ENCODE data around the gene FCRL6.

The FCRL6 gene

DNA sequence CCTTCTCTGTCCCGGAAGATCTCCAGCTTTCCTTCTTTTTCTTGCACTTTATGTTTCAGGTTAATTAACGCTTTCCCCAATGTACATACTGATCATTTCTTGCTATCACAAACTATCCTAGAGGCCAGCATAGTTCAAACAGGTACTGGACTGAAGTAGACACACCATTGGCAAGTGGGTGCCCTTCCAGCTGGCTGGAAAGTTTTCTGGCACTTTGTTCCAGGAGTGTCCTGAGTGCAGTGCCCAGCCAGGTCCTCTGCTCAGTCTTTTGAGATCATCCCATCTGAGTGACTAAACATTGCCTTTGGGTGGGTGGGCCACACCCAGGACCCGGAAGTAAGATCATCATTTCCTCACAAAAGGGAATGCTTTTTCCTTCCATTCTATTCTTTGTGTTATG, 36.4 kb upstream of the FCRL6 start:
- no peak for DNase-seq (ENCODE audit: low read depth)
- H3K4me3 ChIP-seq (ENCODE audit: low read depth, low read length), result no peak overlapping the region
- no peak for TF ChIP-seq POLR2A (IDR thresholded peaks at IDR 0.05; ENCODE audit: extremely low read depth, insufficient read length)
- TF ChIP-seq, protein P1, sequence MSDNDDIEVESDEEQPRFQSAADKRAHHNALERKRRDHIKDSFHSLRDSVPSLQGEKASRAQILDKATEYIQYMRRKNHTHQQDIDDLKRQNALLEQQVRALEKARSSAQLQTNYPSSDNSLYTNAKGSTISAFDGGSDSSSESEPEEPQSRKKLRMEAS (IDR thresholded peaks at IDR 0.05; ENCODE audit: low read depth, low read length), result no peak
- TF ChIP-seq MYC (IDR thresholded peaks at IDR 0.05; ENCODE audit: low read depth, low read length), result no peak
- TF ChIP-seq, protein P2, sequence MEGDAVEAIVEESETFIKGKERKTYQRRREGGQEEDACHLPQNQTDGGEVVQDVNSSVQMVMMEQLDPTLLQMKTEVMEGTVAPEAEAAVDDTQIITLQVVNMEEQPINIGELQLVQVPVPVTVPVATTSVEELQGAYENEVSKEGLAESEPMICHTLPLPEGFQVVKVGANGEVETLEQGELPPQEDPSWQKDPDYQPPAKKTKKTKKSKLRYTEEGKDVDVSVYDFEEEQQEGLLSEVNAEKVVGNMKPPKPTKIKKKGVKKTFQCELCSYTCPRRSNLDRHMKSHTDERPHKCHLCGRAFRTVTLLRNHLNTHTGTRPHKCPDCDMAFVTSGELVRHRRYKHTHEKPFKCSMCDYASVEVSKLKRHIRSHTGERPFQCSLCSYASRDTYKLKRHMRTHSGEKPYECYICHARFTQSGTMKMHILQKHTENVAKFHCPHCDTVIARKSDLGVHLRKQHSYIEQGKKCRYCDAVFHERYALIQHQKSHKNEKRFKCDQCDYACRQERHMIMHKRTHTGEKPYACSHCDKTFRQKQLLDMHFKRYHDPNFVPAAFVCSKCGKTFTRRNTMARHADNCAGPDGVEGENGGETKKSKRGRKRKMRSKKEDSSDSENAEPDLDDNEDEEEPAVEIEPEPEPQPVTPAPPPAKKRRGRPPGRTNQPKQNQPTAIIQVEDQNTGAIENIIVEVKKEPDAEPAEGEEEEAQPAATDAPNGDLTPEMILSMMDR (IDR thresholded peaks at IDR 0.05; ENCODE audit: low read depth, low read length), result no peak

DNA sequence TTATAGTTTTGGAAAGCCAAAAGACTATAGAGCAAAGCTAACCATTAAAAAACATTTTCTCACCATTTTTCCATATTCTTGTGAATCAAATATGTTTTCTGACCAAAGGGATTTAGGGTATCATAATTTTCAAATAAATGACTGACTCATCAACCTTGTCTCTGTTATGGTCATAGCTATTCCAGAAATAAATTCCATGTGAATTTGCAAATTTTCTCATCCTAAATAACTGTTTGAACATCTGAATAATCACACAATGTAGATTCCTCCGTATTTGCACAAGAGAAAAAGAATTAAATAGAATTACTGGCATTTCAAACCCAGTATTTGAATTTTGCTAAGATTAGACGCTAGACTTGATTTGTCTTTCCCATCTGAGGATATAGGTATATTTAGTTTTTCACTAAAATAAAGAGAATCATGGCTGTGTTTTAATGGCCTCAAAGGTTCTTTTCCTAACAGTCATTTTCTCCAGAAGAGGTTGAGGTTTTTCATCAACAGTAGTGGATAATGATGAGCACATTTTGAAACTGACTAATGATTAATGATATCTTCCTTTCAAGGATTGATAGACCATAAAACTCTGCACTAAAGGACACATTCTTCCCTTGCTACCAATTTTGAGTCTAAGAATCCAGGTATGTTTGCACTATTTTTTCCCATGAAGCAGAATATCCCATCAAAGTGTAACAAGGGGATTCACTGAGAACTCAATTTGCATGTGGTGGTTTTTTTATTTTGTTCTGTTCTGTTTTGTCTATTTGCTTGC, 30.8 kb upstream of the FCRL6 start:
- no peak for DNase-seq (ENCODE audit: low read depth)
- no peak overlapping the region for H3K4me3 ChIP-seq (ENCODE audit: low read depth, low read length)
- TF ChIP-seq, protein P1 (IDR thresholded peaks at IDR 0.05; ENCODE audit: low read depth, low read length), result no peak
- TF ChIP-seq POLR2A (IDR thresholded peaks at IDR 0.05; ENCODE audit: extremely low read depth, insufficient read length) (no peak), MYC (IDR thresholded peaks at IDR 0.05; ENCODE audit: low read depth, low read length) (no peak)
- TF ChIP-seq, protein P2 (IDR thresholded peaks at IDR 0.05; ENCODE audit: low read depth, low read length), result no peak

DNA sequence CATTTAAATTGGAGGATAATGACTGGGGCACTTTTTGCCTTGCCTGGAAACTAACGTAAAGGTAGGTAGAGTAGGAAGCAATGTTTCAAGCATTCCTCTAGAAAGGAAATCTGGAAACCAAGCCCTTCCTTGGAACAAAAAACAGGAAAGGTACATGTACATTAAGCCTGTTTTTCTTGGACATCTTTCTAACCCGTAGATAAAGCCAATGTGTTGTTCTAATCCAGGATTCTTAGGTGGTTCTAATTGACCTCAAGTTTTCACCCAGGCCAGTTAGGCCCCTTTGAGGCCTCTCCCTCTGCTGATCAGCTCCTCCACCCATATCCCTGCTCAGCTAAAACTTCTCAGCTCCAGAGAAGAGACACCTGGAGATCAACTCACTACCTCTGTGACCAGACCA, 27.7 kb upstream of the FCRL6 start:
- H3K4me3 ChIP-seq (ENCODE audit: low read depth, low read length), result no peak overlapping the region
- TF ChIP-seq, protein P1 (IDR thresholded peaks at IDR 0.05; ENCODE audit: low read depth, low read length), result no peak
- TF ChIP-seq, protein P2 (IDR thresholded peaks at IDR 0.05; ENCODE audit: low read depth, low read length), result no peak
- TF ChIP-seq POLR2A (IDR thresholded peaks at IDR 0.05; ENCODE audit: extremely low read depth, insufficient read length) (no peak), MYC (IDR thresholded peaks at IDR 0.05; ENCODE audit: low read depth, low read length) (no peak)
- no peak for DNase-seq (ENCODE audit: low read depth)

DNA sequence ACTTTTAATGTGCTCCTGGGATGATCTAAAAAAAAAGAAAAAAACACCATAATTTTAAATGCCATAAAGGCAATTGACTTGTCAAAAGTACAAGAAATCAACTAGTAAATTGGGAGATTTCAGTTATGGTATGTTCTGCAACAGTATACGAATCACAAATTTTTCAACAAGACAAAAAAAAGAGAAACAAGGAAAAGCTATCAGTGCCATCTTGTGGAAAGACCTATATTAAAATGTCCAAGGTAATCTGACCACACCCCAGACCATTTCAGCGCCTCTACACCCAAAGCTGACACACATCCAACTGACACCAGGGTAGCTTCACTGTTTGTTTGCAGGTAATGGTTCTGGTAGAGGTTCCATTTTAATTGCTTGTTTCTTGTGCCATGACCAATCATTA, 26.4 kb upstream of the FCRL6 start:
- H3K4me3 ChIP-seq (ENCODE audit: low read depth, low read length), result no peak overlapping the region
- TF ChIP-seq, protein P1 (IDR thresholded peaks at IDR 0.05; ENCODE audit: low read depth, low read length), result no peak
- TF ChIP-seq POLR2A (IDR thresholded peaks at IDR 0.05; ENCODE audit: extremely low read depth, insufficient read length), result no peak
- peak; percentile 12 for DNase-seq (ENCODE audit: low read depth)

DNA sequence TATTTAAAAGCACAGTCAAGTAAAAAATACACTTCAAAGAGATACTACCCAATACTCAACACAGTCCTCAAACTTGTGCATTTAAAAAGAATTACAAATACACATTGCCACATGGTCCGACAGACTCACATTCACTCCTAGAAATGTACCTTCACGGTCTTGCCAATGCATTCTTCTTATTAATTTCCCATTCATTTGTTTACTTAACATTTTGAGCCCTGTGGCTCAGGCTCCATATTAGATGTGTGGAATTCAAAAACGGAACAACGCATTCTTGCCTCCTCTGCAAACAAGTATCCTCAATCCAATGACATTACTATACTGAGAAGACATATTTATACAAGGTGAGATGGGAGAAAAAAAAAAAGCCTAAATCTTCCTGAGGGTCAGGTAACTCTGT, 23.9 kb upstream of the FCRL6 start:
- no peak for TF ChIP-seq MYC (IDR thresholded peaks at IDR 0.05; ENCODE audit: low read depth, low read length)
- TF ChIP-seq, protein P2 (IDR thresholded peaks at IDR 0.05; ENCODE audit: low read depth, low read length), result no peak
- TF ChIP-seq POLR2A (IDR thresholded peaks at IDR 0.05; ENCODE audit: extremely low read depth, insufficient read length), result no peak
- no peak overlapping the region for H3K4me3 ChIP-seq (ENCODE audit: low read depth, low read length)
- no peak for DNase-seq (ENCODE audit: low read depth)

DNA sequence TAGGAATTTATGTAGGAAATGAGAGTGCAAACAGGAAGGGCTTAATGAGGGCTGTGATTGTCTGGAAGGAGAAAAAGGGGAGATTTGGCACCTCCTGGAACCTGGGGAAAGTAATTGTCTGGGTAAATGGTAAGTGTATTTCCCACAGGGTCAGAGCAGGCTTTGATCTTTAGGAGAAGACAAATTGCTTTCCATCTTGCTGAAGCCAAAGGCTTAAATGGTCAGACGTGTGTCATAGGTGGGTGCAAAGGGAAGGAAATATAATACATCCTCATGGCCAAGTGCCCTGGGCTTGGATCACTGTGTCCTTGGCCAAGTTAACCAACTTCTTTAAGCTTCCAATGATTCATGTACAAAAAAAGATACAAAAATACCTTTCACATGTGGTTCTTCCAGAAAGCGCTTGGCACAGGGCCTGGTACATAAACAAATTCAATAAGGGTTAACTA, 22.7 kb upstream of the FCRL6 start:
- no peak for DNase-seq (ENCODE audit: low read depth)
- TF ChIP-seq MYC (IDR thresholded peaks at IDR 0.05; ENCODE audit: low read depth, low read length), result no peak
- TF ChIP-seq POLR2A (IDR thresholded peaks at IDR 0.05; ENCODE audit: extremely low read depth, insufficient read length), result no peak
- TF ChIP-seq, protein P1 (IDR thresholded peaks at IDR 0.05; ENCODE audit: low read depth, low read length), result no peak
- TF ChIP-seq, protein P2 (IDR thresholded peaks at IDR 0.05; ENCODE audit: low read depth, low read length), result no peak
- H3K4me3 ChIP-seq (ENCODE audit: low read depth, low read length), result no peak overlapping the region

Measured in NB4 (cell line).